K562 (cell line): ENCODE results near the gene BRD4. TPM values are rescaled to one million over a fixed set of nuclear protein-coding genes. Genes with fewer than 3 reads are reported as not detected.

Source experiments
- DMBX1 ChIP-seq: fragments of 250-450 bp; sonication (Bioruptor Pico); IDR thresholded peaks from 2 replicates; pipeline ENCODE4 v1.8.0; 2022; ENCODE audit warnings: inconsistent platforms, mild to moderate bottlenecking, moderate library complexity, borderline replicate concordance
- GABPB1 ChIP-seq: sonication (generic); formaldehyde crosslinking; IDR thresholded peaks from 2 replicates; pipeline ENCODE4 v1.8.0; 2022; ENCODE audit warnings: mild to moderate bottlenecking, missing genetic modification reagents
- L3MBTL2 ChIP-seq: fragments of 450-650 bp; IDR thresholded peaks from 2 replicates; pipeline ENCODE4 v1.6.1; 2016; ENCODE audit warnings: mild to moderate bottlenecking, moderate library complexity
- MAFK ChIP-seq: IDR thresholded peaks from 2 replicates; pipeline ENCODE4 v1.6.1; 2011; ENCODE audit warnings: low read length, improper control_type of control experiment
- MBD1 ChIP-seq: fragments of 250-450 bp; sonication (Bioruptor Pico); IDR thresholded peaks from 2 replicates; pipeline ENCODE4 v1.8.0; 2022; ENCODE audit warnings: inconsistent platforms
- OTX1 ChIP-seq: fragments of 450-650 bp; formaldehyde crosslinking; IDR thresholded peaks from 2 replicates; pipeline ENCODE4 v1.4.0; 2022; ENCODE audit warnings: mild to moderate bottlenecking
- RAD21 ChIP-seq, 2 experiments: fragments of 250-450 bp in 1 of 2; fragments of 450-650 bp in 1 of 2; sonication (Bioruptor Pico) in 1 of 2; formaldehyde crosslinking in 1 of 2; IDR thresholded peaks in 1 of 2; conservative IDR thresholded peaks in 1 of 2; 2 replicates each; pipeline versions ENCODE4 v1.4.0 to v1.8.0; 2020 to 2022; ENCODE audit warnings: mild to moderate bottlenecking in 2 of 2, moderate library complexity in 1 of 2
- RREB1 ChIP-seq: fragments of 250-450 bp; sonication (Bioruptor Pico); IDR thresholded peaks from 2 replicates; pipeline ENCODE4 v1.4.0; 2020
- SRF ChIP-seq, 2 experiments: fragments of 250-450, 450-650 bp in 1 of 2; sonication (Bioruptor Pico) in 1 of 2; sonication (generic) in 1 of 2; formaldehyde crosslinking; IDR thresholded peaks; 2 replicates each; pipeline versions ENCODE4 v1.5.0 to v1.5.1; 2020 to 2022; ENCODE audit warnings: mild to moderate bottlenecking in 1 of 2, missing genetic modification reagents in 1 of 2
- ZBTB7A ChIP-seq: IDR thresholded peaks from 2 replicates; pipeline ENCODE4 v1.6.1; 2011; ENCODE audit warnings: low read depth, mild to moderate bottlenecking, low read length, moderate library complexity, borderline replicate concordance; ENCODE audit not compliant: control insufficient read depth
- ZEB2 ChIP-seq: fragments of 450-650 bp; IDR thresholded peaks from 2 replicates; pipeline ENCODE4 v1.6.1; 2016
- ZFP1 ChIP-seq: fragments of 450-650 bp; formaldehyde crosslinking; IDR thresholded peaks from 2 replicates; pipeline ENCODE4 v1.4.0; 2020; ENCODE audit warnings: mild to moderate bottlenecking, mixed read lengths
- ZNF589 ChIP-seq: fragments of 200-800 bp; sonication (Bioruptor generic); IDR thresholded peaks from 2 replicates; pipeline ENCODE4 v1.6.1; 2016; ENCODE audit warnings: low read depth, missing genetic modification characterization, missing compliant biosample characterization
- ZNF695 ChIP-seq: fragments of 450-650 bp; formaldehyde crosslinking; IDR thresholded peaks from 2 replicates; pipeline ENCODE4 v1.4.0; 2020; ENCODE audit warnings: mild to moderate bottlenecking, moderate library complexity
- ZNF740 ChIP-seq, 3 experiments: fragments of 200-800 bp in 1 of 3; sonication (Bioruptor generic) in 1 of 3; sonication (generic) in 1 of 3; formaldehyde crosslinking in 1 of 3; IDR thresholded peaks; 2 replicates each; pipeline versions ENCODE4 v1.6.1 to v1.8.0; 2016 to 2022; ENCODE audit warnings: mild to moderate bottlenecking in 2 of 3, missing compliant biosample characterization in 2 of 3, missing genetic modification characterization in 2 of 3, missing genetic modification reagents in 1 of 3
- polyA plus RNA-seq, 8 experiments: library from polyadenylated mRNA; depleted of rRNA in 4 of 8; stranded (reverse) in 5 of 8; unstranded in 3 of 8; fragments of >200 nt; fragmentation: Nextera tagmentation in 2 of 8; fragmentation: Illumina TruSeq in 1 of 8; extraction: Ambion mirVana in 2 of 8; extraction: Trizol in 1 of 8; gene quantifications; 2 replicates each; pipeline versions ENCODE4 v1.2.1 to v1.2.3, GENCODE V29; 2011 to 2014; ENCODE audit warnings: inconsistent platforms in 1 of 8, missing spikeins in 1 of 8
- total RNA-seq, 7 experiments: library from RNA; depleted of rRNA in 6 of 7; stranded (reverse); fragments of >200 nt in 6 of 7; fragmentation: Illumina TruSeq in 2 of 7; extraction: Trizol in 2 of 7; gene quantifications; 2 replicates each; pipeline versions ENCODE4 v1.2.1 to v1.2.3, GENCODE V29; 2011 to 2021; ENCODE audit warnings: low replicate concordance in 1 of 7
- TF ChIP-seq, protein P1 (sequence below): sonication (generic); formaldehyde crosslinking; IDR thresholded peaks from 2 replicates; pipeline ENCODE4 v1.8.0; 2022; ENCODE audit warnings: missing genetic modification reagents, mild to moderate bottlenecking, moderate library complexity, borderline replicate concordance

Gene BRD4
- total and polyA plus RNA-seq, 9 of the 15 experiments (the other 6 are each of a cell fraction or from before 2014, with no cell fraction given) = 1.8 to 105 (median 15.6) TPM

DNA sequence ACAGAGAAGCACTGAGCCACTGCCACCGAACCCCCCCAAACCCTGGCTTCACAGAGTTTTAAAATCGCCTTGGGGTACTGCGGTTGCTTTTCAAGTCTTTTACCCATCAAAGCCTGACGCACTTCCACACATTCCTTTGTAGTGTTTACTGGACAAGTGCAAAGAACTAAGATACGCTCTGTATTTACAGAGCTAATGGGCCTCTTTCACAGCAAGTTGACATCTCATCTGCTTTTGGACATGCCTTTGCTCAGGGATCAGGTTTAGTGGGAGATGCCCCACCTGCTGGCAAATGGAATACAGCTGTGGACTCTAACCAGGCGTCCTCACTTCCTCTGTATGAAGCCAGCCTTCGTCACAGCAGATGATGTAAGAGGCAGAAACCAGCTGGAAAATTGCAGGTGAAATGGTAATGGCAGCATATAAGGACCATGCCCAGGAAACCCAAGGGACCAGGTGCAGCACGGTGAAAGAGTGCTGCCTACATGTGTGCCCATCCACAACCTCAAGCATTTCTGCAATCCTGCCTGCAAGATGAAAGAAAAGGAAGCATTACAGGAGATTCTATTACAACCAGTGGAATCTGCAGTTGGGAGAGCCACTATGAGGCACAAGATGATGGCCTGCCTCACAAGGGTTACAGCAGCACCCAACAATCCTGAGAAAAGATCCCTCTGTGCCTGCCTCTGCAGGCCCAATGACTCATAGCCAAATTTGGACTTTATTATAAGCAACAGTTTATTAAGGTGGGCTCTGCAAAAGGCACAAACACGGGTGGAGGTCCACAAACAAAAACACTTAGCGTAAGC, 34.7 kb downstream of the BRD4 start (continued):
- TF ChIP-seq MBD1 (CRISPR knock-in tag) (no peak), ZNF695 (CRISPR knock-in tag) (no peak), ZNF740 (CRISPR knock-in tag; IDR thresholded peaks at IDR 0.05) (no peak), ZNF740 (tag; IDR thresholded peaks at IDR 0.05) (0 out of 4 replicates have a peak, but pooled peaks of 1 of the 2 experiments have one; percentile 5), OTX1 (no peak), RAD21 (CRISPR knock-in tag; conservative IDR thresholded peaks at IDR 0.05 in 1 of 2, IDR thresholded peaks at IDR 0.05 in 1 of 2) (peak; percentile 22 to 49), DMBX1 (peak; percentile 93), ZNF589 (peak; percentile 97), GABPB1 (CRISPR knock-in tag) (0 out of 2 replicates have a peak, but pooled peaks have one; percentile 23), ZFP1 (CRISPR knock-in tag) (no peak), RREB1 (no peak), ZEB2 (peak; percentile 63; the same call in 1 of the 2 replicates), ZBTB7A (no peak), SRF (CRISPR knock-in tag; IDR thresholded peaks at IDR 0.05) (peak in 1 of 2 experiments; percentile 28; a peak in 1 of 4 replicates), MAFK (no peak), L3MBTL2 (peak; percentile 57; the same call in 1 of the 2 replicates)
- TF ChIP-seq, protein P1, sequence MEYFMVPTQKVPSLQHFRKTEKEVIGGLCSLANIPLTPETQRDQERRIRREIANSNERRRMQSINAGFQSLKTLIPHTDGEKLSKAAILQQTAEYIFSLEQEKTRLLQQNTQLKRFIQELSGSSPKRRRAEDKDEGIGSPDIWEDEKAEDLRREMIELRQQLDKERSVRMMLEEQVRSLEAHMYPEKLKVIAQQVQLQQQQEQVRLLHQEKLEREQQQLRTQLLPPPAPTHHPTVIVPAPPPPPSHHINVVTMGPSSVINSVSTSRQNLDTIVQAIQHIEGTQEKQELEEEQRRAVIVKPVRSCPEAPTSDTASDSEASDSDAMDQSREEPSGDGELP (CRISPR knock-in tag) = peak; percentile 63; the same call in 1 of the 2 replicates
